Activated CD4-positive, alpha-beta memory T cell treated with anti-CD3 and anti-CD28 coated beads, Interleukin-2, amount 10 ng/mL, durations not matched to agents 7 days and 5 days (primary cell): ENCODE results near the gene RIN3. TPM values are rescaled to one million over a fixed set of nuclear protein-coding genes. Genes with fewer than 3 reads are reported as not detected.

Experiments
- CTCF ChIA-PET: fragments of 350-600 bp; sonication (Branson Sonifier 250); formaldehyde crosslinking; loops from one replicate; lab custom pipeline; 2021; ENCODE audit warnings: antibody characterized with exemption, inconsistent platforms; lab: Charles Lee
- POLR2A ChIA-PET: fragments of 350-600 bp; sonication (Branson Sonifier 250); formaldehyde crosslinking; loops from one replicate; lab custom pipeline; 2021; ENCODE audit warnings: antibody characterized with exemption; lab: Charles Lee
- DNase-seq: peaks from one replicate; pipeline ENCODE4 v3.0.0-alpha.2; 2020
- H3K27ac Mint-ChIP-seq: one replicate; pipeline ENCODE4 v1.8.0; 2021; ENCODE audit warnings: mild to moderate bottlenecking, mixed read lengths
- H3K27me3 Mint-ChIP-seq: one replicate; pipeline ENCODE4 v1.8.0; 2021; ENCODE audit warnings: mixed read lengths
- H3K36me3 Mint-ChIP-seq: one replicate; pipeline ENCODE4 v1.8.0; 2021; ENCODE audit warnings: low read depth, mixed read lengths
- H3K4me1 Mint-ChIP-seq: one replicate; pipeline ENCODE4 v1.8.0; 2021; ENCODE audit warnings: mixed read lengths
- H3K4me3 Mint-ChIP-seq: one replicate; pipeline ENCODE4 v1.8.0; 2021; ENCODE audit warnings: mild to moderate bottlenecking, mixed read lengths
- H3K9me3 Mint-ChIP-seq: one replicate; pipeline ENCODE4 v1.8.0; 2021; ENCODE audit warnings: mixed read lengths
- total RNA-seq, 2 experiments: library from RNA; stranded (reverse); gene quantifications; one replicate each; pipeline ENCODE4 v1.2.3, GENCODE V29; 2021

The RIN3 gene
- total RNA-seq, 2 experiments from 2014 or later, result 29.3 to 31.5 TPM

DNA sequence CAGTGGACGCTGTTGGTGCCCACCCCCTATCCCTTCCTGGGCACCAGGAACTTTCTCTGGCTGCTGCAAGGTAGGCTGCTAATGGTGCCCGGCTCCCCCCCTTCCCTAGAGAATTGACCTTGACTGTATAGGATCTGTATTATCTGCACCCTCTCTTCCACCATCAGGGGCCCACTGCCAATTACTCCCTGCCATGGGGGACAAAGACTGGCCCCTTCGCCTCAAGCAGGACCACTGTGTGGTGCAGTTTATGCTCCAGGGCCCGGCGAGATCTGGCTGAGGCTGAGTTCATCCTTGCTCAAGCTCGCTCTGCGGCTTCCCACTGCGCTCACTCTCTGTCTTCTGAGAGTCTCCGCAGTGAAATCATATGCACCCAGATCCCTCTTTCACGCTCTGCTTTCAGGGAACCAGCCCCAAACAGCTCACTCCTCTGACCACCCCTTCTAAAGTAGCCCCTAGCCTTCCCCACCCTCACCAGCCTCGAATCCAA lies 139.6 kb downstream of the RIN3 start:
- peak overlapping the region; percentile 96 for H3K4me3 Mint-ChIP-seq
- H3K27ac Mint-ChIP-seq, result peak overlapping the region; percentile 89
- ChIA-PET POLR2A (interaction anchor here (0.6 to 4.3 kb wide), 9 partner anchors 10 to 532 kb away, joined by 3 to 34 read pairs (median 5); partner anchors contain the start of genes CPSF2 and NDUFB1), CTCF (interaction anchor here (0.6 to 1.8 kb wide), 10 partner anchors 17 to 544 kb away, joined by 3 to 5 read pairs (median 4); no protein-coding TSS in a partner anchor)
- no peaks in the 10 kb centered on the region for H3K27me3 Mint-ChIP-seq
- H3K9me3 Mint-ChIP-seq, result no peaks in the 10 kb centered on the region
- peaks cover 82% of the 10 kb centered on the region for H3K4me1 Mint-ChIP-seq
- peaks cover 38% of the 10 kb centered on the region for H3K36me3 Mint-ChIP-seq
- no peak for DNase-seq

DNA sequence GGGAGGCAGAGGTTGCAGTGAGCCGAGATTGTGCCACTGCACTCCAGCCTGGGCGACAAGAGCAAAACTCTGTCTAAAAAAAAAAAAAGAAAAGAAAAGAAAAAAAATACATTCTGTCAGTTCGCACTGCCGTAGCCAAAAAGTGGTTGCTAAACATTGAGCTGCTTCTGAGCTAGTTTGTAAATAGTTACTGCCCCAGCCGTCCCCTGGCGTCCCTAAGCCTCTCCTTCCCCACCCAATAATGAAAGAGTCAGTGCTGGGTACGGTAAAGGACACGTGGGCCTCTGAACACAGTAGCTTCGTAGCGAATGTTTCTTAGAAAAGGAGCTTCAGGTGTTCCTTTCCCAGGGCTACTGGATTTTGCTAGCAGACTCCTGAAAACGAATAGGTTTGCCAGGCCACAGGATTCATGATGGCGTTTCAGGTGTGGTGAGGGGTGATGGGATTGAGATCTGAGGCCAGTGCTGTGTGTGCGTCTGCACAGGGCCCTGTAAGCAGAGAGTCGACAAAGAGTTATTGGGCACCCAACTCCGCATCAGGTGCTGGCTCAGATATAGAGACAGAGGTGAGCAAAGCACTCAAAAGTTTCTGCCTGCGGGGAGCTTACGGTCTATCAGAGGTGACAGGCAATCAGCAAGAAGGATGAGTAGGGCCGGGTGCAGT lies 140.8 kb downstream of the RIN3 start:
- no peak overlapping the region for H3K27ac Mint-ChIP-seq
- DNase-seq, result no peak
- H3K9me3 Mint-ChIP-seq, result no peaks in the 10 kb centered on the region
- ChIA-PET POLR2A (interaction anchor here (1.3 to 4.3 kb wide), 4 partner anchors 16 to 68 kb away, joined by 3 to 34 read pairs (median 6); no protein-coding TSS in a partner anchor), CTCF (no interaction called here)
- H3K27me3 Mint-ChIP-seq, result no peaks in the 10 kb centered on the region
- peaks cover 46% of the 10 kb centered on the region for H3K36me3 Mint-ChIP-seq
- H3K4me1 Mint-ChIP-seq, result peaks cover 83% of the 10 kb centered on the region
- H3K4me3 Mint-ChIP-seq, result peak overlapping the region; percentile 96

GRCh38 chr14:92655419-92656201 lies 142.0 kb downstream of the RIN3 start:
- no peak for DNase-seq
- H3K4me1 Mint-ChIP-seq, result peaks cover 76% of the 10 kb centered on the region
- H3K27me3 Mint-ChIP-seq, result no peaks in the 10 kb centered on the region
- no peaks in the 10 kb centered on the region for H3K9me3 Mint-ChIP-seq
- ChIA-PET CTCF (no interaction called here), POLR2A (no interaction called here)
- peak overlapping the region; percentile 30 for H3K27ac Mint-ChIP-seq
- peaks cover 57% of the 10 kb centered on the region for H3K36me3 Mint-ChIP-seq
- H3K4me3 Mint-ChIP-seq, result peak overlapping the region; percentile 24

GRCh38 chr14:92656306-92657081 lies 142.9 kb downstream of the RIN3 start:
- H3K4me1 Mint-ChIP-seq, result peaks cover 67% of the 10 kb centered on the region

DNA sequence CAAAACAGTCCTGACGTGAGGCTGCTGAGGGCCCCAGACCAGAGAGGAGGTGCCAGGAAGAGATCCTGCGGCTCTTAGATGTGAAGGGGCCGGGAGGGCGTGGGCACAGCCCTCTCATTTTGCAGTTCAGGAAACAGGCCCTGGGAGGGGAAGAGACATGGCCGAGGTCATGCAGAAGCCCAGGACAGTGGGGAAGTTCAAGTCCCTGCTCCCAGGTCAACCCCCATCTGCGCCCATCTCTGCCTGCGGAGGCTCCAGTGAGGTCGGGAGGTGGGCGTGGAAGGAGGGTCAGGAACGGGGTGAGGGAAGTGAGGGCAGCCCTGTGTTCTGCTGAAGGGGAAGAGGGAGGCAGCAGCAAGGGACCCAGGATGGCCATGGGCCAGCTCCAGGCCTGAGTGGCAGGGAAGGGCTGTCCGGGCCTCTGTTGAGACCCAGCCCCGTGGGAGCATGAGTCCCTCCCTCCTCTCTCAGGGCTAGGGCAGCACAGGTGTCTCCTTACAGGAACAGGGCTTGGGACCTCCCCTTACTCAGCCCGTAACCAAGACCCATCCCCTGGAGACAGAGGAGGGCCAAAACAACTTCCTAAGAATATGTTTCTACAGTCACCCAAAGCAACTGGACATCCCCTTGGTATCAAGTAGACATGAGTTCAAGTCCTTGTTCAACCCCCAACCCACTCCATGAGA lies 144.0 kb downstream of the RIN3 start:
- peaks cover 59% of the 10 kb centered on the region for H3K4me1 Mint-ChIP-seq
- H3K36me3 Mint-ChIP-seq, result peaks cover 65% of the 10 kb centered on the region
- ChIA-PET CTCF (no interaction called here), POLR2A (interaction anchor here (1.1 kb wide), 1 partner anchor 27 kb away, joined by 3 read pairs; no protein-coding TSS in a partner anchor)
- peak overlapping the region; percentile 12 for H3K27ac Mint-ChIP-seq
- H3K9me3 Mint-ChIP-seq, result no peaks in the 10 kb centered on the region
- no peak overlapping the region for H3K4me3 Mint-ChIP-seq
- no peak for DNase-seq
- no peaks in the 10 kb centered on the region for H3K27me3 Mint-ChIP-seq

More at GRCh38 chr14:92656306-92657081, 142.9 kb downstream of the RIN3 start:
- H3K9me3 Mint-ChIP-seq, result no peaks in the 10 kb centered on the region
- peak overlapping the region; percentile 1 for H3K4me3 Mint-ChIP-seq
- ChIA-PET CTCF (no interaction called here), POLR2A (interaction anchor here (1.1 kb wide), 1 partner anchor 26 kb away, joined by 3 read pairs; no protein-coding TSS in a partner anchor)
- no peaks in the 10 kb centered on the region for H3K27me3 Mint-ChIP-seq
- no peak overlapping the region for H3K27ac Mint-ChIP-seq
- H3K36me3 Mint-ChIP-seq, result peaks cover 65% of the 10 kb centered on the region
- no peak for DNase-seq

GRCh38 chr14:92658160-92658559 lies 144.6 kb downstream of the RIN3 start:
- CTCF ChIA-PET, result no interaction called here

GRCh38 chr14:92658684-92659083 lies 145.1 kb downstream of the RIN3 start:
- CTCF ChIA-PET, result no interaction called here
- peaks cover 52% of the 10 kb centered on the region for H3K4me1 Mint-ChIP-seq
- POLR2A ChIA-PET, result no interaction called here
- DNase-seq, result no peak
- H3K9me3 Mint-ChIP-seq, result no peaks in the 10 kb centered on the region
- H3K36me3 Mint-ChIP-seq, result peaks cover 67% of the 10 kb centered on the region
- no peak overlapping the region for H3K27ac Mint-ChIP-seq
- H3K27me3 Mint-ChIP-seq, result no peaks in the 10 kb centered on the region
- H3K4me3 Mint-ChIP-seq, result no peak overlapping the region

More at GRCh38 chr14:92658160-92658559, 144.6 kb downstream of the RIN3 start:
- DNase-seq, result no peak
- Mint-ChIP-seq H3K27ac (peak overlapping the region; percentile 12), H3K4me3 (no peak overlapping the region), H3K36me3 (peaks cover 69% of the 10 kb centered on the region), H3K27me3 (no peaks in the 10 kb centered on the region), H3K9me3 (no peaks in the 10 kb centered on the region), H3K4me1 (peaks cover 57% of the 10 kb centered on the region)
- POLR2A ChIA-PET, result no interaction called here

GRCh38 chr14:92659765-92660561 lies 146.4 kb downstream of the RIN3 start:
- Mint-ChIP-seq H3K4me3 (no peak overlapping the region), H3K36me3 (peaks cover 69% of the 10 kb centered on the region), H3K9me3 (no peaks in the 10 kb centered on the region), H3K27ac (no peak overlapping the region), H3K4me1 (peaks cover 44% of the 10 kb centered on the region), H3K27me3 (no peaks in the 10 kb centered on the region)
- ChIA-PET CTCF (no interaction called here), POLR2A (no interaction called here)
- no peak for DNase-seq

- Mint-ChIP-seq H3K36me3 (peaks cover 68% of the 10 kb centered on the region), H3K27me3 (no peaks in the 10 kb centered on the region), H3K4me1 (peaks cover 39% of the 10 kb centered on the region), H3K4me3 (no peak overlapping the region), H3K9me3 (no peaks in the 10 kb centered on the region), H3K27ac (no peak overlapping the region)
- DNase-seq, result no peak
- CTCF ChIA-PET, result no interaction called here
- POLR2A ChIA-PET, result no interaction called here
Observed at GRCh38 chr14:92660571-92660970, 147.0 kb downstream of the RIN3 start.

DNA sequence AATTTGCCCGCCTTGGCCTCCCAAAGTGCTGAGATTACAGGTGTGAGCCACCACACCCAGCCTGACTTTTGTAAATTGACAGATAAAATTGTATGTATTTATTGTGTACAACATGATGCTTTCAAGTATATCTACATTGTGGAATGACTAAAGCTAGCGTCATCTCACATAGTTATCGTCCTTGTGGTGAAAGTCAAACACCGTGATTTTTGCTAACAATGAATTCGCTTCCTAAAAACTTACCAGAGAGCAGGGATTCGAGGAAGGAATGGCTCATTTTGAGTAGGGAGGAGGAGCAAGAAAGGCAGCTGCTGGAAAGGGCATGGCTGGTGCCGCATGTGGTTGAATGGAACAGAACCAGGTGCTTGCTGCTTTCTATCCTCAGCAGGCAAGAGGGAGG lies 149.5 kb downstream of the RIN3 start:
- no peaks in the 10 kb centered on the region for H3K9me3 Mint-ChIP-seq
- no peaks in the 10 kb centered on the region for H3K27me3 Mint-ChIP-seq
- H3K36me3 Mint-ChIP-seq, result peaks cover 77% of the 10 kb centered on the region
- H3K4me1 Mint-ChIP-seq, result peaks cover 22% of the 10 kb centered on the region
- ChIA-PET POLR2A (interaction anchor here (1.2 kb wide), 1 partner anchor 18 kb away, joined by 3 read pairs; no protein-coding TSS in a partner anchor), CTCF (interaction anchor here (0.7 to 1.0 kb wide), 2 partner anchors 12 to 23 kb away, joined by 3 read pairs; no protein-coding TSS in a partner anchor)
- no peak for DNase-seq
- H3K27ac Mint-ChIP-seq, result no peak overlapping the region
- H3K4me3 Mint-ChIP-seq, result no peak overlapping the region

GRCh38 chr14:92665661-92666110 lies 152.1 kb downstream of the RIN3 start:
- Mint-ChIP-seq H3K9me3 (no peaks in the 10 kb centered on the region), H3K27me3 (no peaks in the 10 kb centered on the region), H3K4me1 (peaks cover 30% of the 10 kb centered on the region), H3K4me3 (no peak overlapping the region), H3K36me3 (peaks cover 76% of the 10 kb centered on the region), H3K27ac (no peak overlapping the region)
- POLR2A ChIA-PET, result no interaction called here
- DNase-seq, result no peak
- CTCF ChIA-PET, result no interaction called here
